HCT116 (cell line): ENCODE results near the gene ENTPD8. TPM values are rescaled to one million over a fixed set of nuclear protein-coding genes. Genes with fewer than 3 reads are reported as not detected.

ENCODE experiments used
- ATAC-seq: fragments of 200-7000 bp; cut with Tn5 transposase; 2 replicates; pipeline ENCODE4 v1.9.1; 2020; ENCODE audit warnings: mild to moderate bottlenecking, moderate library complexity
- Bru-seq: library from RNA; stranded (reverse); fragments of 400-500 nt; gene quantifications from one replicate; lab custom pipeline; 2021; lab: Mats Ljungman, UMichigan
- BruChase-seq, 2 experiments: library from RNA; stranded (reverse); fragments of 400-500 nt; gene quantifications; one replicate each; lab custom pipeline; 2021; lab: Mats Ljungman, UMichigan
- BruUV-seq: library from RNA; stranded (reverse); fragments of 400-500 nt; replicated peaks from 2 replicates; lab custom pipeline; 2021; lab: Mats Ljungman, UMichigan
- CTCF ChIA-PET: fragments of 300-600 bp; sonication (Branson Sonifier 250); formaldehyde crosslinking; loops from one replicate; lab custom pipeline; 2021; ENCODE audit warnings: antibody characterized with exemption; lab: Charles Lee
- POLR2A ChIA-PET: fragments of 300-600, 350-600 bp; sonication (Branson Sonifier 250); formaldehyde crosslinking; loops from one replicate; lab custom pipeline; 2021; ENCODE audit warnings: antibody characterized with exemption; lab: Charles Lee
- RAD21 ChIA-PET, 2 experiments: fragments of 300-600 bp; sonication (Branson Sonifier 250); formaldehyde crosslinking; loops; one replicate each; lab custom pipeline; 2023; ENCODE audit warnings: low total read pairs in 2 of 2; ENCODE audit not compliant: uncharacterized antibody in 2 of 2, unreplicated experiment in 2 of 2, low non-redundant PET in 1 of 2; lab: Charles Lee
- DNase-seq: peaks from one replicate; pipeline ENCODE4 v3.0.0-alpha.2; 2010; ENCODE audit warnings: low read depth, low spot score
- H2AFZ ChIP-seq: fragments of 200-600 bp; shearing (Covaris generic), sonication (generic); 2 replicates; pipeline ENCODE4 v1.6.1; 2017; ENCODE audit warnings: low read depth, mixed run types, mixed read lengths, antibody characterized with exemption, low read length; ENCODE audit not compliant: poor library complexity, severe bottlenecking
- H3K27ac ChIP-seq: 2 replicates; pipeline ENCODE4 v1.5.1; 2012; ENCODE audit warnings: low read depth, low read length
- H3K27me3 ChIP-seq: fragments of 200-600 bp; sonication (generic); 2 replicates; pipeline ENCODE4 v1.6.1; 2016; ENCODE audit warnings: mixed run types, low read length, mixed read lengths; ENCODE audit not compliant: insufficient read depth
- H3K36me3 ChIP-seq, 2 experiments: fragments of 200-500 bp in 1 of 2; fragments of 200-600 bp in 1 of 2; sonication (Bioruptor generic) in 1 of 2; sonication (generic) in 1 of 2; 2 replicates each; pipeline versions ENCODE4 v1.5.1 to v1.6.1; 2014 to 2016; ENCODE audit warnings: low read length in 2 of 2, inconsistent platforms in 1 of 2, mixed read lengths in 1 of 2, mixed run types in 1 of 2; ENCODE audit not compliant: insufficient read depth in 2 of 2, control insufficient read depth in 1 of 2
- H3K4me1 ChIP-seq, 2 experiments: fragments of 200-600 bp in 1 of 2; sonication (generic) in 1 of 2; 2 replicates each; pipeline versions ENCODE4 v1.5.1 to v1.6.1; 2012 to 2017; ENCODE audit warnings: low read length in 2 of 2, inconsistent platforms in 1 of 2, mild to moderate bottlenecking in 1 of 2, mixed read lengths in 1 of 2, mixed run types in 1 of 2, moderate library complexity in 1 of 2; ENCODE audit not compliant: insufficient read depth in 2 of 2, control insufficient read depth in 1 of 2
- H3K4me2 ChIP-seq: fragments of 200-600 bp; sonication (generic); 2 replicates; pipeline ENCODE4 v1.6.1; 2017; ENCODE audit warnings: mixed run types, low read length, mixed read lengths
- H3K4me3 ChIP-seq, 2 experiments: fragments of 200-600 bp in 1 of 2; sonication (generic) in 1 of 2; replicated peaks in 1 of 2; 2 replicates each; pipeline ENCODE4 v1.5.1; 2011 to 2016; ENCODE audit warnings: low read length in 2 of 2, control low read depth in 1 of 2, low read depth in 1 of 2, mild to moderate bottlenecking in 1 of 2, mixed read lengths in 1 of 2, mixed run types in 1 of 2
- H3K79me2 ChIP-seq: fragments of 200-600 bp; sonication (generic); 2 replicates; pipeline ENCODE4 v1.6.1; 2017; ENCODE audit warnings: mild to moderate bottlenecking, mixed run types, low read length, moderate library complexity, mixed read lengths; ENCODE audit not compliant: insufficient read depth
- H3K9ac ChIP-seq: fragments of 200-600 bp; sonication (generic); 2 replicates; pipeline ENCODE4 v1.6.1; 2016; ENCODE audit warnings: low read length, mixed read lengths
- H3K9me2 ChIP-seq: fragments of 200-600 bp; sonication (generic), shearing (Covaris generic); 2 replicates; pipeline ENCODE4 v1.6.1; 2017; ENCODE audit warnings: mixed run types, mild to moderate bottlenecking, moderate library complexity; ENCODE audit not compliant: insufficient read depth
- H3K9me3 ChIP-seq, 2 experiments: fragments of 200-500 bp in 1 of 2; fragments of 200-600 bp in 1 of 2; sonication (Bioruptor generic) in 1 of 2; sonication (generic) in 1 of 2; 2 replicates each; pipeline ENCODE4 v1.6.1; 2014 to 2017; ENCODE audit warnings: low read length in 2 of 2, mixed read lengths in 2 of 2, inconsistent platforms in 1 of 2, low read depth in 1 of 2, mild to moderate bottlenecking in 1 of 2, mixed run types in 1 of 2, moderate library complexity in 1 of 2; ENCODE audit not compliant: control insufficient read depth in 1 of 2, insufficient read depth in 1 of 2
- H4K20me1 ChIP-seq: fragments of 200-600 bp; sonication (generic), shearing (Covaris generic); 2 replicates; pipeline ENCODE4 v1.6.1; 2017; ENCODE audit warnings: mixed run types, mild to moderate bottlenecking, moderate library complexity; ENCODE audit not compliant: insufficient read depth
- CTCF ChIP-seq, 3 experiments: fragments of 200-600 bp in 1 of 3; sonication (generic) in 1 of 3; IDR thresholded peaks in 2 of 3; conservative IDR thresholded peaks in 1 of 3; 2 replicates each; pipeline ENCODE4 v1.5.1; 2012 to 2017; ENCODE audit warnings: low read depth in 2 of 3, low read length in 2 of 3, antibody characterized with exemption in 1 of 3, borderline replicate concordance in 1 of 3, control low read depth in 1 of 3, mild to moderate bottlenecking in 1 of 3, mixed read lengths in 1 of 3, mixed run types in 1 of 3, moderate library complexity in 1 of 3; ENCODE audit not compliant: insufficient read depth in 1 of 3
- EGR1 ChIP-seq: IDR thresholded peaks from 2 replicates; pipeline ENCODE4 v1.6.1; 2012; ENCODE audit warnings: low read depth
- FOSL1 ChIP-seq: IDR thresholded peaks from 2 replicates; pipeline ENCODE4 v1.6.1; 2012; ENCODE audit warnings: low read depth
- MAX ChIP-seq: IDR thresholded peaks from 2 replicates; pipeline ENCODE4 v1.6.1; 2012
- POLR2AphosphoS5 ChIP-seq: IDR thresholded peaks from 2 replicates; pipeline ENCODE4 v1.6.1; 2011; ENCODE audit warnings: mild to moderate bottlenecking, low read depth, low read length, moderate library complexity
- SIN3A ChIP-seq: IDR thresholded peaks from 2 replicates; pipeline ENCODE4 v1.6.1; 2012; ENCODE audit warnings: low read depth
- SP1 ChIP-seq: IDR thresholded peaks from 2 replicates; pipeline ENCODE4 v1.6.1; 2012; ENCODE audit warnings: low read depth
- SRF ChIP-seq: IDR thresholded peaks from 2 replicates; pipeline ENCODE4 v1.6.1; 2012; ENCODE audit warnings: low read depth
- ZNF274 ChIP-seq: fragments of 200-500 bp; sonication (Bioruptor generic); IDR thresholded peaks from 2 replicates; pipeline ENCODE4 v1.6.1; 2014; ENCODE audit warnings: mild to moderate bottlenecking, low read depth, low read length, inconsistent platforms
- intact Hi-C: fragments of 100-400 bp; cut with micrococcal nuclease; formaldehyde crosslinking; loops from 2 replicates; pipeline ENCODE4 v1.10.0; 2022
- long read RNA-seq: library from polyadenylated mRNA; unstranded; transcript quantifications from one replicate; pipeline ENCODE4 v2.0.0, GENCODE V29; 2021; ENCODE audit not compliant: unreplicated experiment
- polyA plus RNA-seq: library from polyadenylated mRNA; unstranded; fragments of >200 nt; gene quantifications from 2 replicates; pipeline ENCODE4 v1.2.1, GENCODE V29; 2012; ENCODE audit warnings: missing spikeins
- total RNA-seq: library from RNA; stranded (reverse); gene quantifications from one replicate; pipeline ENCODE4 v1.2.1, GENCODE V29; 2021; ENCODE audit not compliant: unreplicated experiment

ENTPD8 gene
- total RNA-seq: 1.7 TPM
- polyA plus RNA-seq: 1.5 and 1.8 TPM in 2 replicates
- percentile 16 among the genes with signal in this experiment for Bru-seq, nascent RNA
- BruChase-seq, experiment 1, labeled RNA remaining after a 6-hour chase: percentile 15 among the genes with signal in this experiment
- percentile 21 among the genes with signal in this experiment for BruChase-seq, experiment 2, labeled RNA remaining after a 2-hour chase
- long read RNA-seq, partial matches to known transcripts: 0 of 3 reads
- long read RNA-seq, other reads (novel, unspliced or antisense): 3 of 3 reads

DNA sequence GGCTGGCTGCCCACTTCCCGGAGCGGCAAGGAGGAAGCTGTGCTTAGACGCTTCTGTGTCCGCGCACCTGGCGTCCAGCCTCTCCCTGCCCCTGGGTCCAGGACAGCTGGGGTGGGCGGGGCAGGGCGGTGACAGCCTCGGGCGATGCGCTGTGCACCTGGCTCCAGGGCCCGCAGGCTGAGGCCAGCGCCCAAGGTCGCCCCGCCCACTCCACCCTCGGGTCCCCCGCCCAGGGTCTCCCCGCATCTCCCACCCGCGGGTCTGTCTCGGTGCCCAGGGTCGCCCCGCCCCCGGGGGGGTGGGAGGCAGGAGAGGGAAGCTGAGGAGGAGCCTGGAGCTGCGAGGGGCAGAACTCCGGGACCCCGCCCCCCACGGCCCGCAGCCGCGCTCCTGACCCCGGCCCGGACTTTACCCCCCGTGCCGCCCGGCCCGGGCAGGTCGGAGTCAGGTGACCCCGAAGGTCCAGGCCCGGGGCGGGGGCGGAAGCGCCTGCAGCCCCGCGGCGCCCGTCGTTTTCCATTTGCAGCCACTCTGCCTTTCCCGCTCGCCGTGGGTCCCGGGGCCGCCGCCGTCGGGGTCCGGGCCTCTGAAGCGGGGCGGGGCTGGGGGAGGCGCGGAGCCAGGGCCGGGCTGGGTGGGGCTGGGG, at the start of gene ENTPD8:
ENTPD8 (minus strand) TSS at position 69 of the 646 bp plus-strand sequence. CDS start 3,072 bp downstream, outside the sequence.
- Histone ChIP-seq H3K4me2 (peak within 1 kb of the TSS; percentile 89), H3K9ac (peak within 1 kb of the TSS; percentile 23; the same call in 1 of the 2 replicates), H3K4me1 (peaks cover 26 to 47% of the 10 kb centered on the region in 2 experiments), H3K36me3 (no peaks in the 10 kb centered on the region), H3K9me2 (no peaks in the 10 kb centered on the region), H3K27ac (peak within 1 kb of the TSS; percentile 45; the same call in 1 of the 2 replicates), H3K79me2 (no peaks in the 10 kb centered on the region), H3K4me3 (peak within 1 kb of the TSS; percentile 35 to 57), H3K9me3 (no peaks in the 10 kb centered on the region), H2AFZ (peak within 1 kb of the TSS; percentile 97), H3K27me3 (no peaks in the 10 kb centered on the region), H4K20me1 (no peaks in the 10 kb centered on the region)
- ChIA-PET POLR2A (interaction anchor here (0.6 to 1.2 kb wide), 6 partner anchors 9 to 201 kb away, joined by 3 to 4 read pairs (median 3); partner anchors contain the start of genes NSMF and TUBB4B), CTCF (interaction anchor here (1.5 kb wide), 1 partner anchor 18 kb away, joined by 10 read pairs; the partner anchor contains the start of genes EXD3 and NOXA1), RAD21 (interaction anchor here in 1 of 2 experiments (0.7 kb wide), 1 partner anchor 19 kb away, joined by 3 read pairs; the partner anchor contains the start of gene EXD3)
- ATAC-seq: peak; percentile 83
- intact Hi-C loops: no loop called here
- TF ChIP-seq MAX: 0 out of 2 replicates have a peak, but pooled peaks have one; percentile 16
- TF ChIP-seq SIN3A: no peak
- no TSS peak for BruUV-seq
- DNase-seq: no peak

- intact Hi-C loops: no loop called here
- peaks cover 2 to 19% of the 10 kb centered on the region in 2 experiments; a peak in 3 of 4 replicates for H3K4me1 ChIP-seq
- no peak overlapping the region for H3K27ac ChIP-seq
- no peak overlapping the region for H2AFZ ChIP-seq
- no peaks in the 10 kb centered on the region for H3K9me2 ChIP-seq
- no peaks in the 10 kb centered on the region; a peak in 1 of 4 replicates for H3K9me3 ChIP-seq
- H3K27me3 ChIP-seq: no peaks in the 10 kb centered on the region
- CTCF ChIA-PET: no interaction called here
- POLR2A ChIA-PET: no interaction called here
- no peak overlapping the region for H3K4me2 ChIP-seq
- no peaks in the 10 kb centered on the region for H3K36me3 ChIP-seq
- ATAC-seq: no peak
- DNase-seq: no peak
- no peak overlapping the region for H3K4me3 ChIP-seq
- H4K20me1 ChIP-seq: no peaks in the 10 kb centered on the region
- no peak overlapping the region for H3K9ac ChIP-seq
- H3K79me2 ChIP-seq: no peaks in the 10 kb centered on the region
- BruUV-seq: no TSS peak
- RAD21 ChIA-PET: no interaction called here
- TF ChIP-seq POLR2AphosphoS5 (no peak), CTCF (IDR thresholded peaks at IDR 0.05 in 2 of 3, conservative IDR thresholded peaks at IDR 0.05 in 1 of 3; ENCODE audit: borderline replicate concordance in 1 of 3, insufficient read depth in 1 of 3, low read depth in 2 of 3, low read length in 2 of 3) (no peak), EGR1 (no peak), MAX (no peak), SRF (no peak), ZNF274 (no peak), SP1 (no peak), FOSL1 (no peak)
These were observed 49.5 kb upstream of the ENTPD8 start for GRCh38 chr9:137490532-137491186.
